Stimulated activated naive CD8-positive, alpha-beta T cell treated with anti-CD3 and anti-CD28 coated beads, Interleukin-15, Interleukin-2, amounts not matched to agents 100 U/mL and 50 U/mL, for 24 hours (primary cell): ENCODE results near the gene VSIG10L2.

Experiments
- ATAC-seq: fragments of 150-1000 bp; cut with Tn5 transposase; one replicate; pipeline ENCODE4 v1.10.0; 2021
- DNase-seq: peaks from one replicate; pipeline ENCODE4 v3.0.0; 2021

The VSIG10L2 gene

GRCh38 chr11:125947419-125948277, 1.8 kb downstream of the VSIG10L2 start:
- DNase-seq (no peak), ATAC-seq (no peak)

GRCh38 chr11:125948278-125949051, 2.6 kb downstream of the VSIG10L2 start:
- DNase-seq (no peak), ATAC-seq (no peak)

- ATAC-seq (no peak), DNase-seq (no peak)
Measured at GRCh38 chr11:125949271-125950177, 3.7 kb downstream of the VSIG10L2 start.

- DNase-seq (no peak), ATAC-seq (no peak)
Measured at GRCh38 chr11:125950178-125950490, 4.3 kb downstream of the VSIG10L2 start.

GRCh38 chr11:125950696-125951651, 5.1 kb downstream of the VSIG10L2 start:
- no peak for ATAC-seq
- DNase-seq = no peak

GRCh38 chr11:125951731-125952130, 5.9 kb downstream of the VSIG10L2 start:
- DNase-seq = no peak

GRCh38 chr11:125952559-125952958, 6.7 kb downstream of the VSIG10L2 start:
- no peak for DNase-seq
- ATAC-seq = no peak

More at GRCh38 chr11:125951731-125952130, 5.9 kb downstream of the VSIG10L2 start:
- ATAC-seq = no peak

GRCh38 chr11:125952973-125953372, 7.1 kb downstream of the VSIG10L2 start:
- DNase-seq = no peak
- ATAC-seq = no peak

GRCh38 chr11:125953401-125953935, 7.6 kb downstream of the VSIG10L2 start:
- ATAC-seq (no peak), DNase-seq (no peak)

GRCh38 chr11:125954123-125954944, 8.5 kb downstream of the VSIG10L2 start:
- ATAC-seq (no peak), DNase-seq (no peak)

GRCh38 chr11:125954945-125955640, 9.2 kb downstream of the VSIG10L2 start:
- ATAC-seq (no peak), DNase-seq (no peak)

GRCh38 chr11:125955856-125956255, 10.0 kb downstream of the VSIG10L2 start:
- no peak for ATAC-seq
- no peak for DNase-seq

GRCh38 chr11:125956391-125957134, 10.7 kb downstream of the VSIG10L2 start:
- ATAC-seq (no peak), DNase-seq (no peak)

- no peak for DNase-seq
- ATAC-seq = no peak
Measured at GRCh38 chr11:125957618-125958332, 11.9 kb downstream of the VSIG10L2 start.

GRCh38 chr11:125958872-125959400, 13.1 kb downstream of the VSIG10L2 start:
- DNase-seq (no peak), ATAC-seq (no peak)

GRCh38 chr11:125959511-125959910, 13.7 kb downstream of the VSIG10L2 start:
- DNase-seq (no peak), ATAC-seq (no peak)

- no peak for ATAC-seq
Measured at GRCh38 chr11:125959931-125960330, 14.1 kb downstream of the VSIG10L2 start.

GRCh38 chr11:125960771-125961170, 14.9 kb downstream of the VSIG10L2 start:
- ATAC-seq = no peak
- no peak for DNase-seq

More at GRCh38 chr11:125959931-125960330, 14.1 kb downstream of the VSIG10L2 start:
- DNase-seq = no peak
